ENCODE results near the gene MLH3. TPM values are rescaled to one million over a fixed set of nuclear protein-coding genes. Genes with fewer than 3 reads are reported as not detected.

The MLH3 gene
- total RNA-seq, 1 donor from 2014 or later: 17.1 TPM

GRCh38 chr14:75053396-75054291 is 2.4 kb upstream of the MLH3 start:
- H3K9me3 Mint-ChIP-seq (ENCODE audit: unreplicated experiment): peaks cover 5% of the 10 kb centered on the region
- H3K4me1 Mint-ChIP-seq (ENCODE audit: low read depth, unreplicated experiment): no peaks in the 10 kb centered on the region
- no peaks in the 10 kb centered on the region for H3K36me3 Mint-ChIP-seq (ENCODE audit: unreplicated experiment)
- peaks cover 4% of the 10 kb centered on the region for H3K27me3 Mint-ChIP-seq (ENCODE audit: unreplicated experiment)
- DNase-seq: no peak
- TF ChIP-seq CTCF (IDR thresholded peaks at IDR 0.05; ENCODE audit: partially characterized antibody, unreplicated experiment): no peak
- H3K27ac Mint-ChIP-seq (ENCODE audit: unreplicated experiment): no peak overlapping the region
- H3K4me3 Mint-ChIP-seq (ENCODE audit: unreplicated experiment): no peak overlapping the region

GRCh38 chr14:75051556-75051899 is 261 bp upstream of the MLH3 start:
- Mint-ChIP-seq H3K27me3 (ENCODE audit: unreplicated experiment) (peaks cover 4% of the 10 kb centered on the region), H3K4me1 (ENCODE audit: low read depth, unreplicated experiment) (no peaks in the 10 kb centered on the region), H3K9me3 (ENCODE audit: unreplicated experiment) (peaks cover 5% of the 10 kb centered on the region), H3K36me3 (ENCODE audit: unreplicated experiment) (no peaks in the 10 kb centered on the region), H3K4me3 (ENCODE audit: unreplicated experiment) (peak overlapping the region; percentile 89), H3K27ac (ENCODE audit: unreplicated experiment) (peak overlapping the region; percentile 86)
- no peak for TF ChIP-seq CTCF (IDR thresholded peaks at IDR 0.05; ENCODE audit: partially characterized antibody, unreplicated experiment)
- DNase-seq: no peak

- Mint-ChIP-seq H3K27ac (ENCODE audit: unreplicated experiment) (no peak overlapping the region), H3K9me3 (ENCODE audit: unreplicated experiment) (peaks cover 5% of the 10 kb centered on the region), H3K36me3 (ENCODE audit: unreplicated experiment) (no peaks in the 10 kb centered on the region), H3K4me1 (ENCODE audit: low read depth, unreplicated experiment) (no peaks in the 10 kb centered on the region), H3K27me3 (ENCODE audit: unreplicated experiment) (peaks cover 4% of the 10 kb centered on the region), H3K4me3 (ENCODE audit: unreplicated experiment) (no peak overlapping the region)
- no peak for DNase-seq
- no peak for TF ChIP-seq CTCF (IDR thresholded peaks at IDR 0.05; ENCODE audit: partially characterized antibody, unreplicated experiment)
Measured at GRCh38 chr14:75049731-75050201, 1.5 kb downstream of the MLH3 start.

- peaks cover 5% of the 10 kb centered on the region for H3K9me3 Mint-ChIP-seq (ENCODE audit: unreplicated experiment)
- DNase-seq: no peak
- H3K4me3 Mint-ChIP-seq (ENCODE audit: unreplicated experiment): no peak overlapping the region
- no peak overlapping the region for H3K27ac Mint-ChIP-seq (ENCODE audit: unreplicated experiment)
- TF ChIP-seq CTCF (IDR thresholded peaks at IDR 0.05; ENCODE audit: partially characterized antibody, unreplicated experiment): no peak
- no peaks in the 10 kb centered on the region for H3K4me1 Mint-ChIP-seq (ENCODE audit: low read depth, unreplicated experiment)
- H3K27me3 Mint-ChIP-seq (ENCODE audit: unreplicated experiment): peaks cover 4% of the 10 kb centered on the region
- no peaks in the 10 kb centered on the region for H3K36me3 Mint-ChIP-seq (ENCODE audit: unreplicated experiment)
Measured at GRCh38 chr14:75049136-75049535, 2.1 kb downstream of the MLH3 start.

- peaks cover 4% of the 10 kb centered on the region for H3K27me3 Mint-ChIP-seq (ENCODE audit: unreplicated experiment)
- no peak overlapping the region for H3K4me3 Mint-ChIP-seq (ENCODE audit: unreplicated experiment)
- no peaks in the 10 kb centered on the region for H3K4me1 Mint-ChIP-seq (ENCODE audit: low read depth, unreplicated experiment)
- no peak overlapping the region for H3K27ac Mint-ChIP-seq (ENCODE audit: unreplicated experiment)
- no peaks in the 10 kb centered on the region for H3K36me3 Mint-ChIP-seq (ENCODE audit: unreplicated experiment)
- DNase-seq: no peak
- H3K9me3 Mint-ChIP-seq (ENCODE audit: unreplicated experiment): peaks cover 5% of the 10 kb centered on the region
- TF ChIP-seq CTCF (IDR thresholded peaks at IDR 0.05; ENCODE audit: partially characterized antibody, unreplicated experiment): no peak
Measured at GRCh38 chr14:75048101-75048500, 3.2 kb downstream of the MLH3 start.
